GM12875 (cell line): ENCODE data around the gene TRIM63.
"Not testable (repeated sequence)": the region's sequence is repeated elsewhere in the genome, so short reads cannot be mapped to it uniquely, and the experiment has no call there.

Experiments
- H3K4me3 ChIP-seq: one replicate; pipeline ENCODE4 v1.5.1; 2011; ENCODE audit warnings: low read depth, low read length, control low read depth
- TF ChIP-seq, protein P1 (sequence below): IDR thresholded peaks from 2 replicates; pipeline ENCODE4 v1.5.1; 2011; ENCODE audit warnings: low read depth, mild to moderate bottlenecking, control low read depth, inconsistent platforms, low read length, moderate library complexity, borderline replicate concordance; ENCODE audit not compliant: insufficient read depth

Gene TRIM63

DNA sequence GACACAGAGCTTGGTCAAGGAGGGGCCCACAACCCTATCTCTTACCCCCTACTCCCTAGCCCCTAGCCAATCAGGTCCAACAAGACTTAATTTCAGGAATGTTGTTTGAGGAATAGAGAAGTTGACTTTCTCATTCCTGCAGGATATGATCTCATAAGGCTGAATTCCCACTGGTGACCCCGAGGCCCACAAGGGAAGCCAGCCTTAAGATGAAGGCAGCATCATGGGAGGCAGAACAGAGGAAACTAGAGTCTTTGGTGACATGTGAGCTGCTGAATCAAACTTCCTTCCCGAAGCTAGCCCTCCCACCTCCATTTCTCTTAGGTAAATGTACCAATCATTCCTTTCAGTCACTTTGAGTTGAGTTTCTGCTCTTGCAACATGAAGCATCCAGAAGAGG, 35.1 kb upstream of the TRIM63 start:
- TF ChIP-seq, protein P1, sequence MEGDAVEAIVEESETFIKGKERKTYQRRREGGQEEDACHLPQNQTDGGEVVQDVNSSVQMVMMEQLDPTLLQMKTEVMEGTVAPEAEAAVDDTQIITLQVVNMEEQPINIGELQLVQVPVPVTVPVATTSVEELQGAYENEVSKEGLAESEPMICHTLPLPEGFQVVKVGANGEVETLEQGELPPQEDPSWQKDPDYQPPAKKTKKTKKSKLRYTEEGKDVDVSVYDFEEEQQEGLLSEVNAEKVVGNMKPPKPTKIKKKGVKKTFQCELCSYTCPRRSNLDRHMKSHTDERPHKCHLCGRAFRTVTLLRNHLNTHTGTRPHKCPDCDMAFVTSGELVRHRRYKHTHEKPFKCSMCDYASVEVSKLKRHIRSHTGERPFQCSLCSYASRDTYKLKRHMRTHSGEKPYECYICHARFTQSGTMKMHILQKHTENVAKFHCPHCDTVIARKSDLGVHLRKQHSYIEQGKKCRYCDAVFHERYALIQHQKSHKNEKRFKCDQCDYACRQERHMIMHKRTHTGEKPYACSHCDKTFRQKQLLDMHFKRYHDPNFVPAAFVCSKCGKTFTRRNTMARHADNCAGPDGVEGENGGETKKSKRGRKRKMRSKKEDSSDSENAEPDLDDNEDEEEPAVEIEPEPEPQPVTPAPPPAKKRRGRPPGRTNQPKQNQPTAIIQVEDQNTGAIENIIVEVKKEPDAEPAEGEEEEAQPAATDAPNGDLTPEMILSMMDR: no peak
- no peak overlapping the region for H3K4me3 ChIP-seq

DNA sequence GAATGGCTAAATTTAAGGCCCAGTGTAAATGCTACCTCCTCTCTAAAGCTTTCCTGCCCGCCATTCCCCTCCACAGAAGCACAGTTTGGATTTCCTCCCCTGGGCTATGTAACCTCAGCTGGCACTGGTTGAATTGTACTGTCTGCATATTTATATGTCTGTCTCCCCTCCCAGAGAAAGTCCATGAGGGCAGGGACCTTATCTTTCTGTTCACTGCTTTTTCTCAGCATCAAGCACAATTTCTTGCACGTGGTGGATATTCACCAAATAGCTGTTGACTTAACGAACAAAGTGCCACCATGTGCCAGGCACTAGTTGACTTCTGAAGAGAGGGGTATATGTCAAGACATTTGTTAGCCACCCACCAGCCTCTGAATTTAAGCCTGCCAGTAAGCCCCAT, 34.7 kb upstream of the TRIM63 start:
- TF ChIP-seq, protein P1: no peak
- no peak overlapping the region for H3K4me3 ChIP-seq

DNA sequence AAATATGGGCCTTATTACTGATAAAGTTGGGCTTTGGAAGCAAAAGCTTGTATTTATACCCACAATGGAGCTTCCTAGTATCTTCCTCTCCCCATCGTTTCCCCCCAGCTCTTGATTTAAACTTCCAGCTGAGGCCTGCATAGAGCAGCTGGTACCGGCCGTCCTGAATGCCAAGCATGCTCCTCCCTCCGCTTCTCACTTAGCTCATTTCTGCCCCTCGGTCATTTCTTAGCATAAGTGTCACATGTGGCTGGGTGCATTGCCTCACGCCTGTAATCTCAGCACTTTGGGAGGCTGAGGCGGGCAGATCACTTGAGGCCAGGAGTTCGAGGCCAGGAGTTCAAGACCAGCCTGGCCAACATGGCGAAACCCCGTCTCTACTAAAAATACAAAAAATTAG, 32.8 kb upstream of the TRIM63 start:
- not testable (repeated sequence) for H3K4me3 ChIP-seq

DNA sequence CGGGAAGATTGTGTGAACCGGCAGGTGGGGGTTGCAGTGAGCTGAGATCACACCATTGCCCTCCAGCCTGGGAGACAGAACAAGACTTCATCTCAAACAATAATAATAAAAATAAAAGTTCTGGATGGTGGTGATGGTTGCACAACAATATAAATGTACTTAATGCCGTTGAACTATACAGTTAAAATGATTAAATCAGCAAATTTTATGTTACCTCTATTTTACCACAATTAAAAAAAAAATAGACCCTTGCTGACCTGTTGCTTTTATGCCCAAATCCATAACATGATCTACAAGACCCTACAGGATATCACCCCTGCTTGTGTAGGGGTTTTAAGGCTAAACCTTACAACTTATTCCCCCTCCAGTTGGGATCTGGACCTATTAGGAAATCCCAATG, 32.4 kb upstream of the TRIM63 start:
- TF ChIP-seq, protein P1: no peak
- no peak overlapping the region for H3K4me3 ChIP-seq

DNA sequence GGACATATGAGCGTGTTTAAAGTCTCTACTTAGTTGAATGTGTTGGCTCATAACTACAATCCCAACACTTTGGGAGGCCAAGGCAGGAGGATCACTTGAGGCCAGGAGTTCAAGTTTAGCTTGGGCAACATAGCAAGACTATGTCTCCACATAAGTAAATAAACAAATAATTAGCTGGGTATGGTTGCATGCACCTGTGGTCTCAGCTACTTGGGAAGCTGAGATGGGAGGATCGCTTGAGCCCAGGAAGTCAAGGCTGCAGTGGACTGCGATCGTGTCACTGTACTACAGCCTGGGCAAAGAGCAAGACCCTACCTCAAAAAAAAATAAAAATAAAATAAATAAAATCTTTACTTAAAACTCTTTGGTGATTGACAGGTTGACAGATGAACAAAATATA, 31.2 kb upstream of the TRIM63 start:
- TF ChIP-seq, protein P1: no peak

DNA sequence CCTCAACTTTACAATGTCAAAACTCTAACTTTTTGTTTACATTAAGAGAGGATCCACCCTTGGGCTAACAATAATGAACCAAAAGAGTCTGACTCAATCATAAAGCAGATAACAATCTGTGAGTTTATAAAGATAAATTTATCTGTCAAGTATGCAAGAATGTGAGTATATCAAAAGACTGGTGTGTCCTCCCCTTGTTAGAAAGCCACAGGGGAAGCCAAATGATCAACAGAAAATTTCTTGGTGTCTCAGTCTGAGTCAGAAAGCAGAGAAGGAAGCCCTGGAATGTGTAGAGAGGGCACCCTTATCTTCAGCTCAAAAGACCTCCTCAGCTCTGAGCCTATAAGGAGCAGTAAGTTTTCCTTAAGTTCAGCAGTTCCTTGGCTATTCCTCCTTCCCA, 30.3 kb upstream of the TRIM63 start:
- TF ChIP-seq, protein P1: no peak
- H3K4me3 ChIP-seq: no peak overlapping the region

More for the DNA sequence above, 31.2 kb upstream of the TRIM63 start:
- H3K4me3 ChIP-seq: no peak overlapping the region

DNA sequence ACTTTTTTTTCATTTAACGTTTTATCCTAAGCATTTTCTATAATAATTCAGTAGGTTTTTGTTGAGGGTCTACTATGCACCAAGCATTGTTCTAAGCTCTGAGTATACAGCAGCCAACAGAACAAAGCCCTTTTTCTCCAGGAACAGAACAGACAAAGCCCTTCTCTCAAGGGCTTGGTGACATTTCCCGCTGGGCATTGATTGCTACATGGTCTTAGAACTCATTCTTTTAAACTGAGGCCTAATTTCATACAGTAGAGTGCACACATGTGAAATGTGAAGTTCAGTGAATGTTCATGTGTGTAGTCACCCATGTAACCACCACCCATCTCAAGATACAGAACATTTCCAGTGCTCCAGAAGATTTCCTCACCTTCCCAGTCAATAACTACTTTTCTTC, 29.0 kb upstream of the TRIM63 start:
- TF ChIP-seq, protein P1: no peak

More for the DNA sequence above, 29.0 kb upstream of the TRIM63 start:
- H3K4me3 ChIP-seq: no peak overlapping the region
